Keratinocyte (primary cell): ENCODE data around the gene ASIC2. TPM values are rescaled to one million over a fixed set of nuclear protein-coding genes. Genes with fewer than 3 reads are reported as not detected.
A peak's percentile ranks its signal among the peaks of the same experiment; 100 is the strongest.

Experiments used
- DNase-seq: peaks from one replicate; pipeline ENCODE4 v3.0.0-alpha.2; 2011; ENCODE audit warnings: low read depth, missing footprints, low spot score
- FAIRE-seq: peaks from 2 replicates; lab custom pipeline; 2011; peaks lifted over from hg19 to GRCh38; lab: Jason Lieb, UNC
- H2AFZ ChIP-seq: 2 replicates; pipeline ENCODE4 v1.6.0; 2012; ENCODE audit warnings: low read length, control low read depth, inconsistent platforms; ENCODE audit not compliant: control insufficient read depth
- H3K27ac ChIP-seq: 2 replicates; pipeline ENCODE4 v1.5.1; 2011; ENCODE audit warnings: low read length; ENCODE audit not compliant: control insufficient read depth, insufficient read depth
- H3K27me3 ChIP-seq: 3 replicates; pipeline ENCODE4 v1.6.0; 2011; ENCODE audit warnings: low read length; ENCODE audit not compliant: control insufficient read depth, insufficient read depth; ENCODE audit errors: extremely low read depth
- H3K36me3 ChIP-seq, 2 experiments: 2 replicates in 1 of 2; 3 replicates in 1 of 2; pipeline ENCODE4 v1.5.1; 2011; ENCODE audit warnings: low read length in 2 of 2, mild to moderate bottlenecking in 1 of 2; ENCODE audit not compliant: control insufficient read depth in 2 of 2, insufficient read depth in 2 of 2; ENCODE audit errors: extremely low read depth in 1 of 2
- H3K4me1 ChIP-seq: 3 replicates; pipeline ENCODE4 v1.5.1; 2011; ENCODE audit warnings: low read length; ENCODE audit not compliant: control insufficient read depth, insufficient read depth; ENCODE audit errors: extremely low read depth
- H3K4me2 ChIP-seq: 3 replicates; pipeline ENCODE4 v1.6.0; 2011; ENCODE audit warnings: low read depth, low read length; ENCODE audit not compliant: control insufficient read depth, insufficient read depth; ENCODE audit errors: extremely low read depth
- H3K4me3 ChIP-seq, 3 experiments: fragments of 200-600 bp in 1 of 3; sonication (generic) in 1 of 3; 2 replicates in 2 of 3; 3 replicates in 1 of 3; pipeline ENCODE4 v1.5.1; 2011 to 2016; ENCODE audit warnings: low read length in 3 of 3, mild to moderate bottlenecking in 3 of 3, control low read depth in 2 of 3, inconsistent platforms in 1 of 3, low read depth in 1 of 3, mixed read lengths in 1 of 3, mixed run types in 1 of 3, moderate library complexity in 1 of 3; ENCODE audit not compliant: control insufficient read depth in 2 of 3, insufficient read depth in 2 of 3; ENCODE audit errors: extremely low read depth in 1 of 3
- H3K79me2 ChIP-seq: 2 replicates; pipeline ENCODE4 v1.6.0; 2012; ENCODE audit warnings: low read length; ENCODE audit not compliant: control insufficient read depth, insufficient read depth
- H3K9ac ChIP-seq: 3 replicates; pipeline ENCODE4 v1.6.0; 2011; ENCODE audit warnings: low read length; ENCODE audit not compliant: control insufficient read depth, insufficient read depth; ENCODE audit errors: extremely low read depth
- H3K9me1 ChIP-seq: 3 replicates; pipeline ENCODE4 v1.6.0; 2011; ENCODE audit warnings: low read length; ENCODE audit not compliant: control insufficient read depth, insufficient read depth; ENCODE audit errors: extremely low read depth
- H3K9me3 ChIP-seq: 2 replicates; pipeline ENCODE4 v1.5.1; 2012; ENCODE audit warnings: low read depth, low read length; ENCODE audit not compliant: control insufficient read depth
- H4K20me1 ChIP-seq: 3 replicates; pipeline ENCODE4 v1.6.0; 2011; ENCODE audit warnings: low read length; ENCODE audit not compliant: control insufficient read depth, insufficient read depth; ENCODE audit errors: extremely low read depth
- CTCF ChIP-seq, 3 experiments: IDR thresholded peaks in 1 of 3; conservative IDR thresholded peaks in 1 of 3; optimal IDR thresholded peaks in 1 of 3; 2 replicates in 2 of 3; 3 replicates in 1 of 3; pipeline versions ENCODE3 to v1.5.1; 2011; ENCODE audit warnings: low read length in 3 of 3, mild to moderate bottlenecking in 3 of 3, moderate library complexity in 2 of 3, control low read depth in 1 of 3, inconsistent platforms in 1 of 3; ENCODE audit not compliant: insufficient read depth in 2 of 3; ENCODE audit errors: extremely low read depth in 1 of 3
- EZH2 ChIP-seq: IDR thresholded peaks from one replicate; pipeline ENCODE4 v1.6.1; 2012; ENCODE audit warnings: inconsistent platforms, mild to moderate bottlenecking, low read length, moderate library complexity
- dilution Hi-C: fragments of 300-500 bp; cut with MboI; formaldehyde crosslinking; loops from one replicate; pipeline ENCODE4 v1.7.0; 2020; ENCODE audit warnings: low sequenced_read_pairs; ENCODE audit not compliant: extremely low pct_ligation_motif_present
- polyA plus RNA-seq, 5 experiments: library from polyadenylated mRNA; depleted of rRNA in 3 of 5; stranded (reverse) in 3 of 5; stranded (forward) in 1 of 5; unstranded in 1 of 5; fragments of >200 nt; gene quantifications; 1 replicate in 1 of 5; 2 replicates in 3 of 5; 3 replicates in 1 of 5; pipeline versions ENCODE4 v1.2.1 to v1.2.3, GENCODE V29; 2011 to 2012; ENCODE audit warnings: missing spikeins in 2 of 5, low read depth in 1 of 5, low replicate concordance in 1 of 5

Gene ASIC2
- polyA plus RNA-seq, 1 donor (not counting 4 experiments of a cell fraction or from before 2014, with no cell fraction given) = not detected

DNA sequence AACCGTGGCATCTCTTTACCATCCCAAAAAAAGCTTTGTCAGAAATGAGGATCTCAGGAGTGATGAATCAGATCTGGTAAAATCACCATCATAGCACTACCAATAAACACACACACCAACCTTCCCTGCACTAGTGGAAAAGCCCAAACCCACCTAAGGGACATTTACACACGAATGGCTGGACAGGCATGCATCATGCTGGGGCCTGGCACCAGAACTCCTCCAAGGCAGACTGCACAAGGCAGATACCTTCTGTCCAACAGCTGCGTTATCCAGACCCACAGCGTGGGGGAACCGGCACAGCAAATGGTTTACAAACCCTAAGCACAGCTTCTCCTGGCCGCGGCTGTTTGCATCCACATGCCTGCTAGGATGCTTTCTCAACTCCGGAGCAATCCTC lies 2.8 kb downstream of the ASIC2 start:
- Histone ChIP-seq H3K9ac (no peak overlapping the region), H3K4me2 (no peak overlapping the region), H3K27ac (no peak overlapping the region), H3K36me3 (no peaks in the 10 kb centered on the region), H2AFZ (no peak overlapping the region), H3K9me3 (no peaks in the 10 kb centered on the region), H3K4me1 (peaks cover 19% of the 10 kb centered on the region), H3K9me1 (no peaks in the 10 kb centered on the region), H3K27me3 (peaks cover 26% of the 10 kb centered on the region), H3K4me3 (no peak overlapping the region), H3K79me2 (no peaks in the 10 kb centered on the region), H4K20me1 (no peaks in the 10 kb centered on the region)
- TF ChIP-seq CTCF (optimal IDR thresholded peaks at IDR 0.05 in 1 of 3, IDR thresholded peaks at IDR 0.05 in 1 of 3, conservative IDR thresholded peaks at IDR 0.05 in 1 of 3; ENCODE audit: extremely low read depth in 1 of 3, insufficient read depth in 2 of 3, low read length in 3 of 3) = no peak
- TF ChIP-seq EZH2 = no peak
- FAIRE-seq = no peak
- dilution Hi-C loops = no loop called here
- no peak for DNase-seq

- H3K4me1 ChIP-seq = peaks cover 32% of the 10 kb centered on the region
- H3K9me1 ChIP-seq = no peaks in the 10 kb centered on the region
- dilution Hi-C loops = no loop called here
- H3K27me3 ChIP-seq = peaks cover 21% of the 10 kb centered on the region
- DNase-seq = no peak
- H2AFZ ChIP-seq = no peak overlapping the region
- H4K20me1 ChIP-seq = no peaks in the 10 kb centered on the region
- H3K4me3 ChIP-seq = no peak overlapping the region
- no peak overlapping the region for H3K9ac ChIP-seq
- no peak overlapping the region for H3K27ac ChIP-seq
- no peaks in the 10 kb centered on the region for H3K9me3 ChIP-seq
- H3K4me2 ChIP-seq = no peak overlapping the region
- no peaks in the 10 kb centered on the region for H3K79me2 ChIP-seq
- TF ChIP-seq EZH2 (no peak), CTCF (optimal IDR thresholded peaks at IDR 0.05 in 1 of 3, IDR thresholded peaks at IDR 0.05 in 1 of 3, conservative IDR thresholded peaks at IDR 0.05 in 1 of 3; ENCODE audit: extremely low read depth in 1 of 3, insufficient read depth in 2 of 3, low read length in 3 of 3) (peak in 1 of 3 experiments; percentile 22)
- H3K36me3 ChIP-seq = no peaks in the 10 kb centered on the region
- peak; percentile 32 for FAIRE-seq
Observed at GRCh38 chr17:33288954-33289353, 4.1 kb downstream of the ASIC2 start.
